SIG-M5 (cell line): Measurements from ENCODE around the gene SNX13.
"Not testable (repeated sequence)": the region's sequence is repeated elsewhere in the genome, so short reads cannot be mapped to it uniquely, and the experiment has no call there.

ENCODE experiments used
- DNase-seq: peaks from one replicate; lab custom pipeline; 2025; lab: John Stamatoyannopoulos, UW

SNX13 gene

DNA sequence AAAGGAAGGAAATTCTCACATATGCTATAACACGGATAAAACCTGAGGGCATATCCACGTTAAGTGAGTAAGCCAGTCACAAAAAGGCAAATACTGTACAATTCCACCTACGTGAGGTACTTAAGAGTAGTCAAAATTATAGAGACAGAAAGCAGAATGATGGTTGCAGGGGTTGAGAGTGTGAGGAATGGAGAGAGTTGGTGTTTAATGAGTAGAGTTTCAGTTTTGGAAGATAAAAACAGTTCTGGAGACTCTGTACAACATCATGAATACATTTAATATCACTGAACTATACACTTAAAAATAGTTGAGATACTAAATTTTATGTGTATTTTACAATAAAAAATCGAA is 95.1 kb downstream of the SNX13 start:
- DNase-seq: no peak

DNA sequence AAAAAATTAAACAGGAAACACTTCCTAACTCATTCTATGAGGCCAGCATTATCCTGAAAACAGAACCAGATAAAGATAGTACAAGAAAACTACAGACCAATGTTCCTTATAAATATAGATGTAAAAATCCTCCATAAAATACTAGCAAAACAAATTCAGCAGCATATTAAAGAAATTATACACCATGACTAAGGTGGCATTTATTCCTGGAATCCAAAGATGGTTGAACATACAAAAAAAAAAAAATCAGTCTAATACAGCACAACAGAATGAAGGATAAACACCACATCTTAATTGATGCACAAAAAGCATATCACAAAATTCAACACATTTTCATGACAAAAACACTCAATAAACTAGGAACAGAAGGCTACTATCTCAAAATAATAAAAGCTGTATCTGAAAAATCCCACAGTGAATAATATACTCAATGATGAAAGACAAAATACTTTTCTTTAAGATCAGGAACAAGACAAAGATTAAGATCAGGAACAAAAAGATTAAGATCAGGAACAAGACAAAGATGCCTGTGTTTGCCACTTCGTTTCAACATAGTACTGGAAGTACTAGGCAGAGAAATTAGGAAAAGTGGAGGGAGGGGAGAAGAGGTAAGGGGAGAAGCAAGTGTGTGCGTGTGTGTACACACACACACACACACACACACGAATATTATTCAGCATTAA is 95.6 kb downstream of the SNX13 start:
- DNase-seq: no peak

DNA sequence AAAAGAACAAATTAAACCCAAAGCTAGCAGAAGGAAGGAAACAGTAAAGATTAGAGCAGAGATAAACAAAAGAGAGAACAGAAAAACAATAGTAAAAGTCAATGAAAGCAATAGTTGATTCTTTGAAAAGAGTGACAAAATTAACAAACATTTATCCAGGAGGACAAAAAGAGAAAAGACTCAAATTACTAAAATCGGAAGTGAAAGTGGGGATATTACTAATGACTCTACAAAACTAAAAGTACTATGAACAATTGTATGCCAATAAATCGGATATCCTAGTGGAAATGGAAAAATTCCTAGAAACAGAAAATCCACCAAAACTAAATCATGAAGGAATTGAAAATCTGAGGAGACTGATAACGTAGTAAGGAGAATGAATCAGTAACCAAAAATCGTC is 96.3 kb downstream of the SNX13 start:
- no peak for DNase-seq

DNA sequence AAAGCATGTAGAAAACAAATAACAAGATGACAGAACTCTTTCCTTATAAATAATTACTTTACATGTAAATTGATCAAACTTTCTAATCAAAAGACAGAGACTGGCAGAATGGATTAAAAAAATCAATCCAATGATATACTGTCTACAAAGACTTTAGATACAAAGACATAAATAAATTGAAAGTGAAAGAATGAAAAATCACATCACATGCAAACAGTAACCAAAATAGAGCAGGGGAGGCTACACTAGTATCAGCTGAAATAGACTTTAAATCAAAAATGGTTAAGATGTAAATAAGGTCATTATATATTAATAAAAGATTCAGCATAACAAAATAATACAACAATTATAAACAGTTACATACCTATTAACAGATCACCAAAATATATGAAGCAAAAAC is 97.3 kb downstream of the SNX13 start:
- no peak for DNase-seq

DNA sequence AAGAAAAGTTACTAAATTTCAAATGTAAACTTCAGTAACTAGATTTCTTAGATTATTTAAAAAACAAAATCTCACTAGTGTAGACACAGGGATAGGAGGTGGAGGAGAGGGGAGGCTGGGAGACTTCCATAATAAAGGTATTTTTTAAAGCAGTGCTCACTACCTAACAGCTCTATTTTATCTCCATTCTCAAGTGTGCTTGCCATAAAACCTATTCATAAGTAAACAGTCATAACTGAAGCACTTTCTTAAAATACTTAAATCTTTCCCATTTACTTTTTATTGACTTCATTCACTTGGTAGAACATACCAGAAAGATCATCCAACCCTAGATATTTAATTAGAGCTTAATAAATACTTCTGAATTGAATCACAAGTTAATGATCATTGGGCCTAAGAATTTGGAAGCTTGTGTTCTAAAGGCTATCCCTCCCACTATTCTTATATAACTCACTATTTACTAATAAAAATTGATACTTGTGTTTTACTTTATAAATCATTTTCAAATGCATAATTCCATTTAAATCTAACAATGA is 107.4 kb downstream of the SNX13 start:
- no peak for DNase-seq

DNA sequence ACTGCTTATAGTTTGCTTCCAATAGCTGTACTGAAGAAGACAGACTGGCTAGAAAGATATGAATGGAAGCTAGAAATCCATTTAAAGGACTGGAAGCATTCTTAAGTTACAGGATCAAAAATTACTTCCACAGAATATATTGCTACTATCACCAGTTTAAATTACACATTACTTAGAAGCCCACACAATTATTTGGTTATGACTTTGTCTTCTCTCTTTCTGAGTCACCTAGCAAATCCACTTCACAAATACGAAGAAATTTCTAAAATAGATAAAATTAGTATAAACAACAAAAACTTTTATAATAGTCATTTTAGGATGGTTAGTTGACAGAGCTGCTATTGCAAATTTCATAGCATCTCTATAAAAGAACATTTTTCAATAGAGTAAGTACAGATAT is 108.1 kb downstream of the SNX13 start:
- no peak for DNase-seq

DNA sequence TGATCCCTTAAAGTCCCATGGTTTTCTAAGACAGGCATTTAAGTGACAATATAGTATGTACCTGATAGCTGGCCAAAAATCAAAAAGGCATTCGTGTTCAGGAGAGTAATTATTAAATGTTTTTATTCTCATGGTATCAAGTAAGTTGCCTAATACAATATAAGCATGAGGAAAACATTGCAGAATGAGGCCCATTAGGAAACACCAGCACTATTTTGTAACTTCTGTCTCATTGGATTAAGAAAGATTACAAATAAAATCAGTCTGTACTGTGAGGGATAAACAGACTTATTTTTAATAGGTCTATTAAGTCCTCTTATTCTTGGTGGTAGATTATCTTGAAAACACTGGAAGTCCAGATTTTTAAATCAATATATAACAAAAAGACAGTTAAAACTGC is 110.1 kb downstream of the SNX13 start:
- DNase-seq: no peak

DNA sequence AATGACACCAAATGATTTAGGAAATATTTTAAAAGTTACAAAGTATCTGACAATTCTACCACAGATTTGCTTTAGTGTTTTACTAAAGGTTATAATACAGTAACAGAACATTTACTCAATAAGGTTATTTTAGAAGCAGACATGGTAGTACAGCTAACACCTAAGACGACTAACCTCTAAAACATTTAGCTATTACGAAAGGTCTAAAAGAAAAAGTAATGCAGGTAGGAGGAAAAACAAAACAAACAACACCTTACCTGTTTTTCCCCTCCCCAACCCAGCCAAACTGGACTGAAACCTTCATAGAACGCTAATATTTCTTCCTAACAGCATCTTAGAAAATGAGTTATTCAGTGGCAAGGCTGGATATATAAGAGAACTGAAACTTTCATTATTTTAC is 111.3 kb downstream of the SNX13 start:
- DNase-seq: no peak

DNA sequence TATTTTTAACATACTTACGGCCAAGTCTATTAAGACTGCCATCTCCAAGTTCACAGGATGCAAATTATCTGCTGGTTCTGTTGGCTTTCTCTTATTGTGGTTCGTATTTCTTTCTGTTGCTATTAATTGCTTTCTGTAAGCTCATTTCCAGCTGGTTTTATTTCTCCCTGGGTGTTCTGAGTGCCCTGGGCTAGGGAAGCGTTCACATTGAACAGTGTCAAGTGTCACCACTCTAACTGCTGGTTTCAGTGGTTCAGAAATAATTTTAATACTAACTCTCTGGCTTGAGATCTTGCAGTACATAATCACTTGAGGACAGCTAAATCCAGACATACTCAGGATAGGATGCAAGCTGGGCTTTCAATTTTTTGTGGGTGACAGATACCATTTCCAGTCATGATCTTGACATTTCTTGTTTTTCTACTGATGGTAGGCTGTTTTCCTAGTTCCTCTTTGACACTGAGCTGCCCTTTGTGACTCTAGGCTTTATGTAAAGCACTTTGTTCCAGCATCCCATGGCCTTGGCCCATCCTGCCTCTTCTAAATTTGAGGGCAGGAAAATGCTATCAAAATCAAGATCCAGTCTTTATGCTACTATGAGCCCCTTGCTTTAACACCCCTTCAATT is 117.6 kb downstream of the SNX13 start:
- DNase-seq: no peak

DNA sequence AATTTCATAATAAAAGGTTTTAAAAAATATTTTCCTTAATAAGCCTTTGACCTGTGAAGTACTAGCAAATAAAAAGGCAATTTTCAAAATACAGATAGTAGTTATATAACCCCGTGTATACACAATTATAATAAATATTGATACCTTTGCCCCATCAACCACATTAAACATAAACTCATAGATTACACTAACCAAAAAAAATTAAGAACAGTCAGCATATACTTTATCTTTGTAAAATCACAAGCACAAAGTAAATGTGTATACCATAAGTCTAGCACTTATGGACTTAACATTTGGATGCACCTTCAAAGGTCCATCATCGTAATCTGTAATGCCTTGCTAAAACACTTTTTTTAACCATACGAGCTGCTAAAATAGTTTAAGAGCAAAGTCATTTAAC is 123.4 kb downstream of the SNX13 start:
- no peak for DNase-seq

DNA sequence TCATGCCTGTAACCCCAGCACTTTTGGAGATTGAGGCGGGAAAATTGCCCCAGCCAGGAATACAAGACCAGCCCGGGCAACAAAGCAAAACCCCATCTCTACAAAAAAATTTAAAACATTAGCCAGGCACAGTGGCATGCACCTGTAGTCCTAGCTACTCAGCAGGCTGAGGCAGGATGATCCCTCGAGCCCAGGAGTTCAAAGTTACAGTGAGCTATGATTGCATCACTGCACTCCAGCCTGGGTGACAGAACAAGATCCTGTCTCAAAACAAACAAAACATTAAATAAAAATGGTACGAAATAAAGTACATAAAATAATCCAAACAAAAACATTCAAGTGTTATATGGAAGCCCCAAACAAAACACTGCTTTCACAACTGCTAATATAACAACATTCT is 125.0 kb downstream of the SNX13 start:
- DNase-seq: no peak

DNA sequence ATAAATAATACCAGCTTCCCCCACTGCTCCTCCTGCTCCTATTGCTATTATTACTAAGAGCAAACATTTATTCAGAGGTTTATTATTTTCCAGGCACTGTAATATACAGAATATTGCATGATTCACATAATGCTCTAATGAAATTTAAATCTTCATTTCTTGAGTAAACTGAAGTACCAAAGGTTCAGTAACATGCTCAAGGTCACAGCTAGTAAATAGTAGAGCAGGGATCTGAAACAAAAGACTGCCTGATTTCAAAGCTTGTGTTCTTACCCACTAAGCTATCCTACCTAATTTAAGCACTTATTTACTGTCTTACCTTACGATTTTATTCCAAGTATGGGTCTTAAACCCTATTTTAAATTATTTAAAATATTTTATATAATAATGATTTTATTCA is 126.2 kb downstream of the SNX13 start:
- no peak for DNase-seq

DNA sequence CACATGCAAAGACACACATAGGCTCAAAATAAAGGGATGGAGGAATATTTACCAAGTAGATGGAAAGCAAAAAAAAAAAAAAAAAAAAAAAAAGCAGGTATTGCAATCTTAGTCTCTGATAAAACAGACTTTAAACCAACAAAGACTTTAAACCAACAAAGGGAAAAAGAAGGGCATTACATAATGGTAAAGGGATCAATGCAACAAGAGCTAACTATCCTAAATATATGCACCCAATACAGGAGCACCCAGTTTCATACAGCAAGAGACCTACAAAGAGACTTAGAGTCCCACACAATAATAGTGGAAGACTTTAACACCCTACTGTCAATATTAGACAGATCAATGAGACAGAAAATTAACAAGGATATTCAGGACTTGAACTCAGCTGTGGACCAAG is 131.1 kb downstream of the SNX13 start:
- not testable (repeated sequence) for DNase-seq

DNA sequence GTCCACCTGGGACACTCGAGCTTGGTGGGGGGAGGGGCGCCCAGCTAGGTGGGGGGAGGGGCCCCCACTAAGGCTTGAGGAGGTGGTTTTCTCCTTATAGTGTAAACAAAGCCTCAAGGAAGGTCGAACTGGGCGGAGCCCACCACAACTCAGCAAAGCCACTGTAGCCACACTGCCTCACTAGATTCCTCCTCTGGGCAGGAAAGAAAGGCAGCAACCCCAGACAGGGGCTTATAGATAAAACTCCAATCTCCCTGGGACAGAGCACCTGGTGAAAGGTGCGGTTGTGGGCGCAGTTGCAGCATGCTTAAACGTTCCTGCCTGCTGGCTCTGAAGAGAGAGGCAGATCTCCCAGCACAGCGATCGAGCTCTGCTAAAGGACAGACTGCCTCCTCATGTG is 133.1 kb downstream of the SNX13 start:
- no peak for DNase-seq

DNA sequence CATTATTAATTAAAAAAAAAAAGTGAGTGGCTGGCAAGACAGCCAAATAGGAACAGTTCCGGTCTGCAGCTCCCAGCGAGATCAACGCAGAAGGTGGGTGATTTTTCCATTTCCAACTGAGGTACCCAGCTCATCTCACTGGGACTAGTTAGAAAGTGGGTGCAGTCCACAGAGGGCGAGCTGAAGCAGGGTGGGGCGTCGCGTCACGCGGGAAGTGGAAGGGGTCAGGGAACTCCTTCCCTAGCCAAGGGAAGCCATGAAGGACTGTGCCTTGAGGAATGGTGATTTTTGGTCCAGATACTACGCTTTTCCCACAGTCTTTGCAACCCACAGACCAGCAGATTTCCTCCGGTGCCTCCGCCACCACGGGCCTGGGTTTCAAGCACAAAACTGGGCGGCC is 133.7 kb downstream of the SNX13 start:
- DNase-seq: no peak

DNA sequence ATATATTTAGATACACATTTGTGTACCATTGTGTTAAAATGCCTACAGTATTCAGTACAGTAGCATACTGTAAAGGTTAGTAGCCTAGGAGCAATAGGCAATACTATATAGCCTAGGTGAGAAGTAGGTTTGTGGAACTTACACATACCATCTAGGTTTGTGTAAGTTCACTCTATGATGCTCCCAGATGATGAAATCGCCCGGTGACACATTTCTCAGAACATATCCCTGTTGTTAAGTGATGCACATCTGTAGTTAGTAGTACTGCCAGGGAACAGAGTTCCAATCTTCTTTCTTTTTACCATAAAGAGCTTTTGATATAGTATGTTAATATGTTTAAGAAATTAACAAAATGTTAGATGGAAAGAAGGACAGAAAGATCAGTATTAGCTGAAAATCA is 138.2 kb downstream of the SNX13 start:
- DNase-seq: no peak

DNA sequence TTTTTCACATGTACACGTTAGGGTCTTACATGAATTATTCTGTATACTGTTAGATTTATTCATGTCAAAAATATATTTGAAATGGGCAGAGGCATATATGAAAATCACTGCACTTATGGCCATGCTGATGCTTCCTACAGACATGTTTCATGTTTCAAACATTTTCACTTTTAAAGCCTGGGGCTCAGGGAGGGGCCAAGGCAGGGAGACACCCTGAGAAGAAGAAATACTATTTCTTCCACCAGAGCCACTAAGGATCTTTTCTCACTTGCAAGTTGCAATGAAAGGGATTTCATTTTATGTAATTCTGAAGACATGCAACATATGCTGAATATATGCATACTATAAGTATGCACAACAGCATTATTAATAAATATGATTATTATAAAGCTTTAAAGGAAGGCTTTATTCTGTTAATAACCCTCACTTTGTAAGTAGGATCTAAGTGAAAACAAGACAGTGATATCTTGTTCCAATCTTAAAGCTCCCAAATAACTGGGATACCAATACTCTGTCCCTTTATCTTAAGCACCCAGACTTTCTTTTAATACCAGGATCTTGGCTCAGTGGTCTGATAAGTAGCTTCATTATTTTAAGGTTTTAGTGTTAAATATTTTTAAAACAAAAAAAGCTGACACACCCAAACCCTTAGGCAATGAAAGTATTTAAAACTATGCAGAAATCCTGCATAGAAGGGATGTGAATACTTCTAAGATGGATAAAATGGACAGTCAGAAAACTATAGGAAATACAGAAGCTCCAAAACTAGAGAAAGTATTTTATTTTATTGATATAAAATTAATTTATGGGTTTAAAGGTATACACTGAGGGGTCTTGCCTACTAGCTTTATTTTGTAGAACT is 148.0 kb downstream of the SNX13 start:
- DNase-seq: no peak

DNA sequence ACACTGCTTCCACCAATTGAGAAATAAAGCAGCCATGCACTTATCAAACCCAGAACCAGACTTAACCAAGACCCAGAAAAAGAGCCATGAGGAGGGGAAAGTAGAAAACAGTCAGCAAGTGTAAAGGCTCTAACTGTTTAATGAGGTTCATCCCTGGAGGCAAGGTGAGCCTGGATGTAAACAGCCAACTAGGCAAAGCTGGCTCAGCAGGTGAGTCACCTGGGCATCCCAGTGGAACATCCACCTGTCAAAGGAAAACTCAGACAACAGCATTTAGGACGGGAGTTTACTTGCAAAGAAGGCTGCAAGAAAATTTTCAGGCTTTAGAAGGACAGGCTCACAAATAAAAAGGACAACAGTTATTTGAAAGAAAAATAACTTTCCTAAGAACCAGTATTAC is 153.0 kb downstream of the SNX13 start:
- DNase-seq: no peak

DNA sequence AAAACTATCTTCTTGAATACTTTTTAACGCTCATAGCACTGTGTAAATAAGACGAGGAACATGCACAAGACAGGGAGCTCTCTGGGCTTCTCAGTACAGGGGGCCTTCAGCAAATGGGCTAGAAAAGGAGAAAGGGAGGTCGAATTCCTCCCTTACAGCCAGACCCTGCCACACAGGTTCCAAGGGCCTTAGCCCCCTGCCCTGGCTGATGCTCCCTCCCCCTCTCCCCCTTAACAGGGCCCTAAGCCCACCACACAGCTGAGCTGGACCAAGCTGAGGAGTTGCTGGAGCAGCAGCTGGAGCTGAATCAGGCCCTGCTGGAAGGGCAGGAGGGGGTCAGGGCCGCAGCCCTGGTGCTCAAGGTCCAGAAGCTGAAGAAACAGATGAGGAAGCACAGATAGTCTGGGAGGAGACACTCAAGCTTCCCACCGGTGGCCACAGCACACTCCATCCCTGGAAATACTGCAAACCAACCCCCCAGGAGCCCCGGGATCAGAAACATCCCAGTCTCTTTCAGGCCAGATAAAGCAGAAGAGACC is 153.9 kb downstream of the SNX13 start:
- no peak for DNase-seq

DNA sequence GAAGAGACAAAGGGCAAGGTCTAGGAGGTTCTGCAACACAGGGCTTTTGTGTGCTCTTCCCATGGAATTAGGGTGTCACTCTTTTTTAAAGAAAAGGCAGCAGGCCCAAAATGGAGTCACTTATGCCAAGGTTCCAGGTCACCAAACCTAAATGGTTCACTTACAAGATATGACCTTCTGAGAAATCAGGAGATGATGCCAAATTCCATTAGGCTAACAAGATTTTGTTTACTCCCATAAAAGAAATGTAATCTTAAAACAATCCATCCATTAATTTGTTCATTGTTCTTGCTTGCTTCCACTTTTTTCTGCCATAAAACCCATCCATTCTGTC is 158.1 kb downstream of the SNX13 start:
- DNase-seq: no peak

DNA sequence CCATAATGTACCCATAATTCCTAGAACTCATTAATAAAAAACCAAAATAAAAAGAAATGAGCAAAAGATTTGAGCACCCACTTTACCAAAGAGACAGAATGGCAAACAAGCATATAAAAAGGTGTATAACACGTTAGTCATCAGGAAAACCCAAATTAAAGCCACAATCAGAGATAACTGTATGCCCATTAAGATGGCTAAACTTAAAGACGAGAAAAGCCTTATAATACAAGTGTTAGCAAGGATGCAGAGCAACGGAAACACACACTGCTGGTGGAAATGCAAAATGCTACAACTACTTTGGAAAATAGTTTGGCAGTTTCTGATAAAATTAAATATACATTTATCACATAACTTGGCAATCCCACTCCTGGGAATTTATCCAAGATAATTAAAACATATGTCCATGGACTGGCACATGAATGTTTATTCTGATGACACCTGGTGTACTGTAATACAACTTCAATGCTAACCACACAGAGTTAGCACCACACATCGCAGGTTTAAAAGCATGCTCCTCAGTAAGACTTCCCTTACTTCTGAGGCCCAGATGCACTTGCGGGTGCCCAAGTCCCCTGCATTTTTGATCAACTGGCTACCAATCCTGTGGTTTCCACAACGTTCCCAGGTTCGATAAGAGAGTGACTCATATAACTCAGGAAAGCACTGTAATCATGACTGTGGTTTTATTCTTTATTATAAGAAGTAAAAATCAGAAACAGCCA is 158.6 kb downstream of the SNX13 start:
- no peak for DNase-seq

DNA sequence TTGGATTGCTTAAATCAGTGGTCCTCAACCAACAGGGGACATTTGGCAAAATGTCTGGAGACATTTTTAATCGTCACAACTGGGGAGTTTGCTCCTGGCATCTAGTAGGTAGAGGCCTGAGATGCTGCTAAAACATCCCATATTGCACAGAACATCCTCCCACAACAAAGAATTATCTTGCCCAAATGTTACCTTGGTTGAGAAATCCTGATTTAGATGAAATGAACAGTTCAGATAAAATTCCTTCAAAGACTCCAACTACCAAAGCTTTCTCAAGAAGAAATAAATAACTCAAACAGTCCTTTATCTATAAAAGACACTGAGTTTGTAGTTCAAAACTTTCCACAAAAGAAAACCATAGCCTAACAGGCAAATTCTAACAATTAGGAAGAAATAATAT is 160.9 kb downstream of the SNX13 start:
- DNase-seq: no peak
